Body of pancreas (tissue), 4 donors: ENCODE results near the gene RAB3B.

Source experiments
- CTCF ChIP-seq, 7 experiments: fragments of 450-650 bp in 4 of 7; fragments of 200-600 bp in 3 of 7; sonication (generic) in 3 of 7; IDR thresholded peaks; one replicate each; pipeline ENCODE4 v1.5.1; 2016 to 2019; ENCODE audit warnings: antibody characterized with exemption in 7 of 7
- POLR2A ChIP-seq, 3 donors: fragments of 450-650 bp; IDR thresholded peaks; one replicate each; pipeline ENCODE4 v1.6.1; 2016; ENCODE audit warnings: antibody characterized with exemption in 3 of 3, mild to moderate bottlenecking in 2 of 3

GRCh38 chr1:51906306-51907078, 84.0 kb downstream of the RAB3B start:
- no peak for TF ChIP-seq CTCF (IDR thresholded peaks at IDR 0.05)
- no peak for TF ChIP-seq POLR2A (IDR thresholded peaks at IDR 0.05)
